Right atrium auricular region (tissue), 2 donors: ENCODE data around the gene SLC6A12. TPM values are rescaled to one million over a fixed set of nuclear protein-coding genes. Genes with fewer than 3 reads are reported as not detected.
"Not testable (repeated sequence)": the region's sequence is repeated elsewhere in the genome, so short reads cannot be mapped to it uniquely, and the experiment has no call there.

Experiments used
- DNase-seq: peaks from one replicate; pipeline ENCODE4 v3.0.0-alpha.2; 2019; ENCODE audit warnings: low spot score
- H3K27ac ChIP-seq, 2 donors: fragments of 200-600 bp; sonication (generic); 1 replicate in 1 of 2; 2 replicates in 1 of 2; pipeline ENCODE4 v1.5.1; 2016 to 2019
- H3K27me3 ChIP-seq, 2 donors: fragments of 200-600 bp; sonication (generic); one replicate each; pipeline versions ENCODE4 v1.5.1 to v1.6.0; 2017 to 2019
- H3K36me3 ChIP-seq: fragments of 200-600 bp; sonication (generic); one replicate; pipeline ENCODE4 v1.5.1; 2016
- H3K4me1 ChIP-seq, 2 donors: fragments of 200-600 bp; sonication (generic); one replicate each; pipeline versions ENCODE4 v1.5.1 to v1.6.0; 2017 to 2019
- H3K4me3 ChIP-seq, 2 donors: fragments of 200-600 bp; sonication (generic); 1 replicate in 1 of 2; 2 replicates in 1 of 2; pipeline ENCODE4 v1.5.1; 2017 to 2019; ENCODE audit warnings: mild to moderate bottlenecking in 1 of 2, moderate library complexity in 1 of 2
- H3K9me3 ChIP-seq, 2 donors: fragments of 200-600 bp; sonication (generic); one replicate each; pipeline ENCODE4 v1.5.1; 2019
- CTCF ChIP-seq, 2 donors: fragments of 200-600 bp; sonication (generic); IDR thresholded peaks; one replicate each; pipeline ENCODE4 v1.5.1; 2019; ENCODE audit warnings: antibody characterized with exemption in 2 of 2
- total RNA-seq, 2 donors: library from RNA; depleted of rRNA; stranded (reverse); fragments of >200 nt; gene quantifications; one replicate each; pipeline ENCODE4 v1.1.0, GENCODE V29; 2016

SLC6A12 gene
- total RNA-seq, 2 donors from 2014 or later: 1.1 TPM; not detected in 1

GRCh38 chr12:218728-219590, 5.0 kb upstream of the SLC6A12 start:
- no peak for TF ChIP-seq CTCF (IDR thresholded peaks at IDR 0.05)
- no peaks in the 10 kb centered on the region for H3K4me1 ChIP-seq
- H3K36me3 ChIP-seq: no peaks in the 10 kb centered on the region
- no peak overlapping the region for H3K27ac ChIP-seq
- no peak overlapping the region for H3K4me3 ChIP-seq
- H3K27me3 ChIP-seq: no peaks in the 10 kb centered on the region
- H3K9me3 ChIP-seq: no peaks in the 10 kb centered on the region
- DNase-seq: no peak

DNA sequence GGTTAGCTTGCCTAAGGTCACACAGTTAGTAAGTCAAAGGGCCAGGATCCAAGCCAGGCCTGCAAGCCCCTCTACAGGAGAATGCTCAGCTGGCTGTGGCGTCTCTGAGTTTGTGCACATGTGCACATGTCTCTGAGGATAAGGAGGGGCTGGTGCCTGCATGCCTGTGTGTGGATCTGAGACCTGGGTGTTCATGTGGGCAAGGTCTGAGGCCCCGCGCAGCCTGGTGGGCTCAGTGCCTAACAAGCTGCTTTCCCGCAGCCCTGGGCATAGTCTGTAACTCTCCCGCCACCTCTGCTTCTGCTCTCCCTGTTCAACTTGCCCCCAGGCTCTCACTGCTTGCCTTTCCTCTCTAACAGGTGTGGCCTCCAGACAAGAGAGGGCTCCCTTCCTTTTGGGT, 4.3 kb upstream of the SLC6A12 start:
- Histone ChIP-seq H3K9me3 (no peaks in the 10 kb centered on the region), H3K36me3 (no peaks in the 10 kb centered on the region), H3K4me1 (peaks cover 0 to 5% of the 10 kb centered on the region in 2 donors), H3K4me3 (no peak overlapping the region), H3K27me3 (no peaks in the 10 kb centered on the region), H3K27ac (no peak overlapping the region)
- DNase-seq: no peak
- TF ChIP-seq CTCF (IDR thresholded peaks at IDR 0.05): no peak

- not testable (repeated sequence) for H3K27me3 ChIP-seq, H3K36me3 ChIP-seq, H3K9me3 ChIP-seq, DNase-seq, H3K27ac ChIP-seq, H3K4me3 ChIP-seq
- H3K4me1 ChIP-seq: peaks cover 0 to 12% of the 10 kb centered on the region in 2 donors
Observed at GRCh38 chr12:217029-217428, 3.1 kb upstream of the SLC6A12 start.

DNA sequence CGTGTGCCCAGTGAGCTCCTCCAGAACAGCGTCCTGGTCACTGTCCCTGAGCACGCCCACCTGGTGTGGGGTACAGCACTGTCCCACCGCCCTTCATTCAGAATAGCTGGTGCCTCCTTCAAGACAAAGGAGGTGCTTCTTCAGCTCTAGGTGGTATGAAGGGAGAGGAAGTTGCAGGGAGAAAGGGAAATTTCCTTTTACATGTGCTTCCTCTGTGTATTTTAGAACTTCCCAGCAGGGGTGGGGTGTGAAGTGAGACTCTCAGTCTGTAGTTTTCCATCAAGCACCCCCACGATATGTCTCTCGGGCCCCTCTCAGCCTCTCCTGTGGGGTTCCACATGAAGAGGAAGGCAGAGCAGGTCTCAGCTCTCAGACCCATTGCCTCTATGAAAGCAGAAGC, 1.2 kb upstream of the SLC6A12 start:
- Histone ChIP-seq H3K27me3 (no peaks in the 10 kb centered on the region), H3K36me3 (no peaks in the 10 kb centered on the region), H3K4me3 (no peak overlapping the region), H3K27ac (no peak overlapping the region), H3K9me3 (no peaks in the 10 kb centered on the region), H3K4me1 (peaks cover 0 to 12% of the 10 kb centered on the region in 2 donors)
- no peak for TF ChIP-seq CTCF (IDR thresholded peaks at IDR 0.05)
- DNase-seq: no peak

GRCh38 chr12:213527-213932, 427 bp downstream of the SLC6A12 start:
- H3K27me3 ChIP-seq: no peaks in the 10 kb centered on the region
- no peaks in the 10 kb centered on the region for H3K36me3 ChIP-seq
- H3K4me3 ChIP-seq: no peak overlapping the region
- no peaks in the 10 kb centered on the region for H3K9me3 ChIP-seq
- no peak overlapping the region for H3K27ac ChIP-seq
- no peak for DNase-seq
- no peak for TF ChIP-seq CTCF (IDR thresholded peaks at IDR 0.05)
- peaks cover 0 to 12% of the 10 kb centered on the region in 2 donors for H3K4me1 ChIP-seq

DNA sequence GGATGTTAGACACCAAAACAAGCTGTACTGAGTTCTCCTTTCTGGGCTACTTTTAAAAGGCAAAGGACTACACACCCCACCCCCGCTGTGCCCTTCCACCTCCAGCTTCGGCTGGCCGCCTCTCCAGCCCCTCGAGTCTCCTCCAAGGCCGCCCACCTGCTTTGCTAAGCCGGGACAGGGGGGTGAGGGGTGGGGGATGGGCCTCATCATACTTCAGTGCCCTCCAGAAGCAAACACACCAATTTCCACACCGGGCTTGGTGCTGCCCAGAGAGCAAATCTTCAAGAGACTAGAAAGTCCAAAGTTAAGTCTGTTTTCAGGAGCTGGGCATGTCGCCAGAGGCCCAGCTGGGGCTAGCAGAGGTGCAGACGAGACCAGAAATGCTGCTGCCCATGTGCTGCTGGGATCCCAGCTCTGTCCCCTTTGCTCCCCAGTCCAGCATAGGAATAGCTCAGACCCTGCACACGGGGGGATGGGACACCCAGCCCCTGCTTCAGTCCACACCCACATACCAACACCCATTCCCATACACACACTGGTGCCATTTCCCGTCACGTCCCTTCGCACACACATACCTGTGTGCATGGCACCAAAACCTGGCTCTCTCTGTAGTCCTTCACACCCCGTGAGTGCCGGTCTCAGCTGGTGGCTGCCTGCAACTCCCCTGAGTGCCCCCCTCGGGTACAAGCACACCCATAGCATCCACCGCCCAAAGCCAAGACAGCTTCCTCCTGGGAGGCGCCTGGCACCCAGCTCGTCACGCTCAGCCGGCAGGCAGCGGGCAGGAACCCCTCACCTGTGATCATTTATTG, 1.0 kb downstream of the SLC6A12 start:
- Histone ChIP-seq H3K27me3 (no peaks in the 10 kb centered on the region), H3K4me3 (no peak overlapping the region), H3K27ac (no peak overlapping the region), H3K36me3 (no peaks in the 10 kb centered on the region), H3K4me1 (peaks cover 0 to 12% of the 10 kb centered on the region in 2 donors), H3K9me3 (no peaks in the 10 kb centered on the region)
- DNase-seq: no peak
- no peak for TF ChIP-seq CTCF (IDR thresholded peaks at IDR 0.05)
